Measurements from ENCODE around the gene MYCN.

The MYCN gene

DNA sequence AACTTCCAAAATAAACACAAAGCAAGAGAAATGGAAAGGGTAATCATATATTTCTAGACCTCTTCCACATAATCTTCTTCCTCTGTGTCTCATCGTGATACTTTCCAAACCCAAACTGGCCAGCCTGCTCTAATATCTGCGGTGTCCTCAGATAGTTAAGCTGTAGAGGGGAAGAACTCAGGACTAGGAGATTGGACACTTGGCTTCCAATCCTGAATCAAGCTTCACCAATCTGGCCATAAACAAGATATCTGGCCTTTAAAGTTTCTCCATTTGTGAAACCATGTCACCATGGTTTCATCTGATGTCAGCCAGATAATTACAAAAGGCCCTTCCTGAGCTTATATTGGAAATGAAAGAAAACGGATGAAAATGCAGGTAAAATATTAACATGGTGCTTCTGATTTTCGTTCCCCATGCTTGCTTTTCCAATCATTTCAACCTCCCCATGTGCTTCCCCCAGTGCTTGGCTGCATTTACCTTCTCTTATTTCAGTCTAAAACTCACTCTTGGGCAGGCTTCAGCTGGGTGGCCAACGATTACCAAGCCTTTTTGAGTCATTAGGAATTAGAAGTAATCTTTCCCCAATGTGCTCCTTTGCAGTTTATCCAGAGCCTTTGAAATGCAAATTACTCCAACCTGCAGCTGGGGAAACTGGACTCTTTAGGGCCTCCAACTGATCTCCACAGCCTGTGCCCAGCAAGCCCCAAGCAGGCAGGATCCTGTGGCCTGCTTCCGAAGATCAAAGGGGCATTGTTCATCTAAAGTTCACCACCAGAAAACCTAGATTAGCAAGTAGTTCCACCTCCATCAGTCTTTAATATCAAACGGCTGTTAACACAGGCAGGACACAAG, 44.5 kb upstream of the MYCN start:
- FAIRE-seq: no peak
- no peak for DNase-seq (ENCODE audit: insufficient read length, low spot score)
- TF ChIP-seq, protein P1, sequence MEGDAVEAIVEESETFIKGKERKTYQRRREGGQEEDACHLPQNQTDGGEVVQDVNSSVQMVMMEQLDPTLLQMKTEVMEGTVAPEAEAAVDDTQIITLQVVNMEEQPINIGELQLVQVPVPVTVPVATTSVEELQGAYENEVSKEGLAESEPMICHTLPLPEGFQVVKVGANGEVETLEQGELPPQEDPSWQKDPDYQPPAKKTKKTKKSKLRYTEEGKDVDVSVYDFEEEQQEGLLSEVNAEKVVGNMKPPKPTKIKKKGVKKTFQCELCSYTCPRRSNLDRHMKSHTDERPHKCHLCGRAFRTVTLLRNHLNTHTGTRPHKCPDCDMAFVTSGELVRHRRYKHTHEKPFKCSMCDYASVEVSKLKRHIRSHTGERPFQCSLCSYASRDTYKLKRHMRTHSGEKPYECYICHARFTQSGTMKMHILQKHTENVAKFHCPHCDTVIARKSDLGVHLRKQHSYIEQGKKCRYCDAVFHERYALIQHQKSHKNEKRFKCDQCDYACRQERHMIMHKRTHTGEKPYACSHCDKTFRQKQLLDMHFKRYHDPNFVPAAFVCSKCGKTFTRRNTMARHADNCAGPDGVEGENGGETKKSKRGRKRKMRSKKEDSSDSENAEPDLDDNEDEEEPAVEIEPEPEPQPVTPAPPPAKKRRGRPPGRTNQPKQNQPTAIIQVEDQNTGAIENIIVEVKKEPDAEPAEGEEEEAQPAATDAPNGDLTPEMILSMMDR (IDR thresholded peaks at IDR 0.05; ENCODE audit: insufficient read depth, missing control alignments): no peak

DNA sequence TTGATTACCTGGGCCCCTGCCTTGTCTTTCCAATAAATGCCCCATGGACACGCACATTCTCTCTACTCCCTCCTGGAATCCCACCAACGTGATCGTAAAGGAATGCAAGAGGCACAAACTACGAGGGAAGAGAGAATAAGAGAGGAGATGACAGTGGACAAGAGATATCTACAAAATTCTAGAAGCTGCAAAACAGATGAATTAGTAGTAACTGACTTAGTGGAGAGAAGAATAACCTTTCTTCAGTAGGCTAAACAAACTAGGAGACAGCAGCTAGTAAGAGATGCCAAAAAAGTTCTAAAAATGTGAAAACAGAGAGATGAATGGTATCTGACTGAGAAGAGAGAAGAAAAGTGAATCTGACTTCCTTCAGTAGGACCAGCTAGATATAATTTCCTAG, 43.5 kb upstream of the MYCN start:
- no peak for FAIRE-seq
- DNase-seq (ENCODE audit: insufficient read length, low spot score): no peak
- TF ChIP-seq, protein P1 (IDR thresholded peaks at IDR 0.05; ENCODE audit: insufficient read depth, missing control alignments): no peak

DNA sequence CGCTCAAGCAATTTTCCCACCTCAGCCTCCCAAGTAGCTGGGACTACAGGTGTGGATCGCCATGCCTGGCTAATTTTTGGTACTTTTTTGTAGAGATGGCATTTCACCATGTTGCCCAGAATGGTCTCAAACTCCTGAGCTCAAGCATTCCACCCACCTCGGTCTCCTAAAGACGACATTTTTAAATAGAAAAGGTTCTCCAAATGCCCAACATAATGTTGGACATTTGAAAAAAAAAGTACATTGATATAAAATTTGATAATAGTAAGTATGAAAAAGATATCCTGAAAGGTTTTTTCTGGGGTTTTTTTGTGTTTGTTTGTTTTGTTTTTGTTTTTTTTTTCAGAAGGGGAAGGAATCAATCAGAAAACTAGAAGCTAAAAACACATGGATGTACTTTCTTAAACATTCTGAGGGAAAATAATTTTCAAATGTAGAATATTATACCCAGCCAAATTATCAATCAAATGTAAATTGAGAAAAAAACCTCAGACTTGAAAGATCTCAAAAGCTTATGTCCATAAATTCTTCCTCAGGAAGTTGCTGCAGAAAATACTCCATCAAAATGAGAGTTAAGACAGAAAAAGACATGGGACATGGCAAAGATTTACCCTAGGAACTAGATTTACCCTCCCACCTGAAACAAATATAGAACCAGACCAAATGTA, 42.8 kb upstream of the MYCN start:
- DNase-seq (ENCODE audit: insufficient read length, low spot score): no peak
- no peak for FAIRE-seq
- TF ChIP-seq, protein P1 (IDR thresholded peaks at IDR 0.05; ENCODE audit: insufficient read depth, missing control alignments): no peak

DNA sequence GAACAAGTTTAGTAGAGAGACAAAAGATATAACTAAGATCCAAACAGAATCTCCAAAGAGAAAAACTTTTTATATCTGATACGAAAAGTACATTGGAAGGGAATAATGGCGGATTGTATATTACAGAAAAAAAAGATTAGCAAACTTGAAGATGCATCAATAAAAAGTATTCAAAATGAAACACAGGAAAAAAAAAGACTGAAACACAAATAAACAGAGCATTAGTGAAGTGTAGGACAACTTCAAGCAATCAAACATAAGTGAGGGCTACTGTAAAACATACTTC, 41.1 kb upstream of the MYCN start:
- DNase-seq (ENCODE audit: insufficient read length, low spot score): no peak
- TF ChIP-seq, protein P1 (IDR thresholded peaks at IDR 0.05; ENCODE audit: insufficient read depth, missing control alignments): no peak
- FAIRE-seq: no peak

DNA sequence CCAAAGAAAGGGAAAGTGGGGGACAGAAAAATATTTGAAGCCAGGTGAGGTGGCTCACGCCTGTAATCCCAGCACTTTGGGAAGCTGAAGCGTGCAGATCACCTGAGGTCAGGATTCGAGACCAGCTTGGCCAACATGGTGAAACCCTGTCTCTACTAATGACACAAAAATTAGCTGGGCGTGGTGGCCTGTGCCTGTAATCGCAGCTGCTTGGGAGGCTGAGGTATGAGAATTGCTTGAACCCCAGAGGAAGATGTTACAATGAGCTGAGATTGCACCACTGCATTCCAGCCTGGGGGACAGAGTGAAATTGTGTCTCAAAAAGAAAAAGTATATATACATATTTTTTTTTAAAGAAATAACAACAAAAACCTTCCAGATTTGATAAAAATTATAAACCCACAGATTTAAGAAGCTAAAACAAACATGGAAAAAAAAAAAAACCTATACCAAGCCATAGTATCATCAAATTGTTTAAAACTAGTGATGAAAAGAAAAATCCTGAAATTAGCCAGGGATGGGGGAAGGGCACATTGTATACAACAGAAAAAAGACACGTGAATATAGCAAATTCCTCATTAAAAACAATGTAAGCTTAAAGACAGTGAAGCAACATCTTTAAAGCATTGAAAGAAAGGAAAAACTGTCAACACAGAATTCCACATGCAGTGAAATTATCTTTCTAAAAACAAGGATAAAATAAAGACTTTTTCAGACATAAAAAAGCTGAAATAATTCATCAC, 40.4 kb upstream of the MYCN start:
- TF ChIP-seq, protein P1 (IDR thresholded peaks at IDR 0.05; ENCODE audit: insufficient read depth, missing control alignments): no peak
- DNase-seq (ENCODE audit: insufficient read length, low spot score) (no peak), FAIRE-seq (no peak)

DNA sequence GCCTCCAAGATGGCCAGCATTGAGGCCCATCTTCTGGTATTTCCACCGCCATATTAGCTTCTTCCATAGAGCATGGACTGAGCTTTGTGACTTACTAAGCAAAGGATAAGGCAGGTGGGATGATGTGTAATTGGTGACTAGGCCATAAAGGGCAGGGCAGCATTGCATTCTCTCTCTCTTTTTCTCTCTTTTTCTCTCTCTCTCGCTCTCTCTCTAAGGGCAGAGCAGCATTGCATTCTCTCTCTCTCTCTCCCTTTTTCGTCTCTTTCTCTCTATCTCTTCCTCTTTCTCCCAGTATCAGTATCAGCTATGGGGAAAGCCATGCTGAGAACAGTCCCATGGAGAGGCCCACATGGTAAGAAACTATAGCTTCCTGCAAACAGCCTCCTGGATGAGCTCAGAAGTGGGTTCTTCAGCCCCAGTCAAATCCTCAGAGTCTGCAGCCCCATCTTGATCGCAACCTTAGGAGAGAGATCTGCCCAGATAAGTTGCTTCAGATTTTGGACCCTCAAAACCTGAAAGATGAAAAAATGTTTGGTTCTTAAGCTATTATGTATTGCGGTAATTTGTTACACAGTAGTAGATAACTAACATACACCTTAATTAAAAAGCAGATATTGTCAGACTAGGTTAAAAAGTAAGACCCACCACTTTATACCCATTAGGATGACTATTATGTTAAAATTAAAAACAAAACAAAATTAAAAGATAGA, 39.1 kb upstream of the MYCN start:
- no peak for FAIRE-seq
- no peak for DNase-seq (ENCODE audit: insufficient read length, low spot score)
- TF ChIP-seq, protein P1 (IDR thresholded peaks at IDR 0.05; ENCODE audit: insufficient read depth, missing control alignments): no peak
